ENCODE data around the gene OGDH.

GRCh38 chr7:44603193-44603592 is 3.2 kb upstream of the OGDH start:
- TF ChIP-seq POLR2A (IDR thresholded peaks at IDR 0.05): no peak
- TF ChIP-seq CTCF (IDR thresholded peaks at IDR 0.05): no peak
